Renal pelvis (tissue), 4 donors: ENCODE measurements around the gene SEMA3C. TPM values are rescaled to one million over a fixed set of nuclear protein-coding genes. Genes with fewer than 3 reads are reported as not detected.

Source experiments
- DNase-seq: peaks from one replicate; pipeline ENCODE4 v3.0.0-alpha.2; 2013
- polyA plus RNA-seq, 3 donors: library from polyadenylated mRNA; unstranded; fragments of 120-200 nt; gene quantifications; one replicate each; pipeline ENCODE4 v1.2.1, GENCODE V29; 2013; ENCODE audit not compliant: insufficient read length in 3 of 3

SEMA3C gene
- polyA plus RNA-seq, 3 donors = 24.9 to 27.8 (median 25.6) TPM

DNA sequence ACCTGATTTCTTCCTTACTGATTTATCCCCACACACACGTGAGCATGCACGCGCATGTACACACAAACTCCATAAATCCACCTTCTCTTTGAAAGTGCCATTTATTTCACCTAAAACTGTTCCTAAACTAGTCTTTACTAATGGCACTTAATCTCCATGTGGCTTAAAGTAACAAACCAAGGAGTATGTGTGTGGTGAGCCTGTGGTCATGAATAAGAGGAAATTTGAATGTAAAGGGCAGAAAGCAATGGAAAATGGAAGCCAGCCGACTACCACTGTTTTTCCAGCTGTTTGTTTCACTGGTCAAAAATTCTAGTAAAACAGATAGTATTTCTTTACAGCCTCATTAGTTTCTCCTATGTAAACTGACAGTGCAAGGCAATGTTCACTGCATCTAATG is 23.8 kb downstream of the SEMA3C start:
- DNase-seq = no peak

DNA sequence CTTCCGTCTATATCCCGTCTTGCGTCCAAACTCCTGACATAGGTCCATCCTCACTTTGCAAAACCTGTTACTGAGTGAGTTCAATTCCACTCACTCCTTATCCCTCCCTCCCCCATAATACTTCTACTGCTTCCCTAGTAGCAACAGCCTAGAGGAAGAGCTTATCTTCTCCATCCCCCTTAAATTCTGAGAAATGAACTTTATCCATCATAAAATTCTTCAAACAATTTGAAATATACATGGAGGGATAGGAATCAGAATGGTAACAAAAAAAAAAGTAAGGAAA is 27.6 kb downstream of the SEMA3C start:
- DNase-seq = no peak

DNA sequence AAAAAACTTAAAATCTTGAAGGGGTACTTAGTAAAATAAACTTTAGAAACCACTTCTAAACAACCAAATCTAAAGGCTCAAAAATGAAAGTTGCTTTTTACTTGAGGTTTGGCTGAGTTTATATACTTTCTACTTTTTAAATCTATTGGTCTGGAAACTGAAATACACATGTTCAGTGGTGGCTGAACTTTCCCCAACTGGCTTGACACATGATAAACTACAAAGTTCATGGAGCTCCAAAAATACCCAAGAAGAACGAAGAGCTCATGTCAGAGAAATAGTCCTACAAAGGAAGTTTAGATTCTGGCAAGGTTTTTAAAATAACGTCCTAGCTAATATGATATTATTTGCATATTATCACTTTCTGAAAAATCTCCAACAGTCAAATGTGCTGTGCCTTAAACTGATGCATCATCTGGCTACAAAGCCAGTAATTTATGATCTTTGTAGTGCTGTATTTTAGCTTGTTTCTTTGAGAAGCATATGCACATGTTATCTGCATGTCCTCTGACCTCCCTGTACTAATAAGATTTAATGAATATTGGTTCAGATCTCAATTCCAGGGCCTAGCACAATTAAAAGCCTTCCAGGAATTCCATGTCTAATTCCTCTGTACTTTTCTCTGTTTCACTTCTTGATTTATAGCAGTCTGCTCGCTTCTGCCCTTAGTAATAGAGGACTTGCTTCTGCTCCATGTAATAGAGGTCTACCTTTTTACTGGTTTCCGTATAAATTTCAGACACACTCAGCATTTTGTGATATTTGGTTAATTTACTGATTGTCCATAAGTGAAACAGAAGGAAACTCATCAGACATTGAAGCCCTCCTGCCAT is 28.2 kb downstream of the SEMA3C start:
- DNase-seq = no peak

DNA sequence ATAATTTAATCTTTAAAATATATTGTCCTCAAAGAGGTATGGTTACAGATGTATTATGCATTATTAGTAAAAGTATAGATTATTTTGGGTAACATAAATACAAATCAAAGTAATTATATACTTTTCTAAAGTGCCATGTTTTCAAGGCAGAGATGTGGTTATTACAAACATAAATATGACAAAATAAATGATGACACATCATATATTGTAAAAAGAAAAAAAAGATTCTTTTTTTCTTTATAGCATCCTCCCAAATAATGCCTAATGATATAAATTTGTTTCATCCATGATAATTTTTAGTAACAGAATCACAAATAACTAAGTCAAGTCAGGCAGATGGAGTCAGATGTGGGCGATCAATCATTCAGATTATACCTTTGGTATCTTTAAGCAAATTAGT is 29.3 kb downstream of the SEMA3C start:
- no peak for DNase-seq

DNA sequence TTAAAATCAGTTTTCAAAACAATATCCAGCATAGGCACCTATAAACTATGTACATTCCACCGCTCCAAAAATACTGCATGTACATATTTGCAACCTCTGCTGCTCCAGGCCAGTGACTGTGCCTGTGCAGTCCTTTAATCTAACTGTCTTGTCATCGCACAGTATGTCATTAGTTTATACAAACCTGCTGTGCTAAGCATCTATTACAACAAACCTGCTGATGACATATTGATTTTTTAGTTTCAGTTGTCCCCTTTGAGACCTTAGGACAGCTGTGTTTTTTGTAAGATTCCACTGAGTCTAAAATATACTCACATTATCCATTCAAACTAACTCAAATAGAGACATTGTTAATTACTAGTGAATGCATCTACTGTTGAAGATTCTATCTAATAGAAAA is 33.1 kb downstream of the SEMA3C start:
- DNase-seq = no peak

DNA sequence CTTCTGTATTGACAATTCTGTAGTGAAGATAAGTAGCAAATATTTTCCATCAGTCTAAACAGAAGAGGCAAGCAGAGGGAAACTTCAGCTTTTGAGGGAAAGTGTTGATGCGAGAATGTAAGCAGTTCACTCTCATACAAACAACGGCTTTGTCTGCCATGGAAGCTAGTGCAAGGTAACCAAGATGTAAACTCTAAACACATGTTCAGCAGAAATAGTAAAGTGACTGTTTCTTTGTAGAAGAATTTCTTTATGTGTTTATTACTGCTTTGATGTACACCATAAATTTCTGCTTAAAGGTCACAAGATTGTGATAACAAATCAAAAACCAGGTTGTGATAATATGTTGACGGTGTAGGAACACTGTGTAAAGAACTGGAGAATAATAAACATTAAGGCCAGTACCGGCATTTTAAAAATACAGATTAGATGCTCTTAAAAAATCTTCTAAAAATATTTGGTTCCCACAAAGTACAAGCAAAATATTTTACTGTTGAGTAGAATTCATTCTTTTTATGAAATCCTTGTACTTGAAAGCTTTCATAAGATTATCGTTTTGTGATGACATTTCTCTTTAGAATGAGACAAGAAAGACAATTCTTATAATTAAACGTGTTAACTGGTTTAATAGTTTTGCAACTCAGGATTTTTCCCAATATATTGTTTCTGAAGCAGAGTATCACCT is 34.2 kb downstream of the SEMA3C start:
- no peak for DNase-seq

DNA sequence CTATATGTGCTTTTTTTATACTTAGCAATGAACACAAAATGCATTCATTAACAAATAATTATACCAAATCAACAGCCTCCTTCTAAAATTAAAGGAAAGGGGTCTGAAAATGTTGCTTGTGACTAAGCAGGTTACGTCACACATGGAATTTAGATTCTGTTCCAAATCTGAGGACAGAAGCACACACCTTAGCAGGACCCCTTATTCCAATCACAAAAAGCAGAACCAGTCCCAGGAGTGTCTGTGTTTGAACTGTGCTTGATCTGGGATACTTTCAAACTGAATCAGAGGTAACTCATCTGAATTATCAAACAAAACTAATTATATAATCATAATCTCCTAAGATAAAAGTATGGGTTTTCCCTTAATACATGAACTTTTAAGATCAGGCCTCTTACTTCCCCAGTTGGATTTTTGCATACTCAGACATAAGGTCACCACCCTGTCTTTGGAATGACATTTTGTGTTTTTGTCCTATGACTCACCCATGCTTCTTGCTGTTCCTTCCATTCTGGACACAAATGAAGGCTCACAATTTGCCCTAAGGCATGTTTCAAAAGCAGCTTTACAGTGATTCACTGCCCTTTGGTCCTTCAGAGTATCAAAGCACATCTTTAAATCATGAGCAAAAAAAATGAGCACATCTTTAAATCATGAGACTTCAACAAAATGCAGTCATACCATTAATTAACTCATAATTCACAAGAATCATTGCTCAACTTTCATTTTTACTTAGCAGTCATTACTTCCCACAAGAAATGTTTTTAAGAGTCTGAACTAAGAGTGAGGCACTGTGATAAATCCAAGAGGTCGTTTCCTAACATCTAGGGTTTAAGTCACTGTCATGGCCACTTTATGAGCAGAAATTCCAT is 35.5 kb downstream of the SEMA3C start:
- DNase-seq = no peak

DNA sequence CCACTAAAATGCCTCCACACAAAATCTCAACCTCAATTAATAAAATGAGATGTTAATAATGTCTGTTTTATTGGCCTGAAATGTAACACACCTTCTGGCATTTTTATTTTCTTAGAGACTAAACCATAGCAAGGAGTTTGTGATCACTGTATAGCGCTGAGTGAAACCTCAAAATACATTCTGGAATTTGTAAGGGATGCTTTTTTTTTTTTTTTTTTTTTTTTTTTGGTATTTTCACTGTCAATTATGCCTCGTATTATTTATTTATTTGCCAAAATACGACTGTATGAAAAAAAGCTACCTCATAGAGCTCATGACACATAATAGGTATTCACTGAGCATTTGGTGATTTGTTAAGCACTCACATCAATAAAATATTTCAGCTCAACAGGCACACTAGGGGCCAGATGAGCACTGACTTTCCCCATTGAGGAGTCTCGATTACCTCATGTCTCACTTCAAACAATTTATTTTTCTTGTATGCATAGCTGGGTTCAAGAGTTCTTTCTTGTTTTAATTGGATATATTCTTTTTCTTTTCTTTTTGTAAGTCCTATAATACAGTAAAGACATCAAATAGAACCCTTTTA is 36.5 kb downstream of the SEMA3C start:
- DNase-seq = no peak

DNA sequence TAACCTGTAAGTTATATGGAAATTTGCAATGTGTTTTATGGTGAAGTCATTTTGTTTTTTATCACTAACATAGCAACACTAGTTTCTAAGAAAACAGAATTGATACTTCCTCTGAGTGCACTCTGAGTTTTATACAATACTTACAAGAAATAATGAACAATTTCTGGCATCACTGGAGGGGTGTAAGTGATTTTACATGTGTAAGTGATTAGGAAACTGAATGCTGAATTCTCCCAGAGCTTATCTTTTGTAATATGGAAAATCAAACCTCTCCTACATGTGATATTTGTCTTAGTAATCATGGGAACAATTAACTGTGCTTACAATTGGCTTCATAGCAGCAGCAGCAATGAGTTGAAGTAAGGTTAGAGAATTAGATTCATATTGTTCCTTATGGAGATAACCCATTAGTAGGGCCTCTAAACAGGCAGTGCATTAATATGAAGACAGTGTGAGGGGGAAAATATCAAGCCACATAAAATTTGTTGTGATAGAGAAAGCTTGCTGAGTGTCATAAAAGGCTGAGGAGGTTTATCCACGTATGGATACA is 37.4 kb downstream of the SEMA3C start:
- DNase-seq = no peak

DNA sequence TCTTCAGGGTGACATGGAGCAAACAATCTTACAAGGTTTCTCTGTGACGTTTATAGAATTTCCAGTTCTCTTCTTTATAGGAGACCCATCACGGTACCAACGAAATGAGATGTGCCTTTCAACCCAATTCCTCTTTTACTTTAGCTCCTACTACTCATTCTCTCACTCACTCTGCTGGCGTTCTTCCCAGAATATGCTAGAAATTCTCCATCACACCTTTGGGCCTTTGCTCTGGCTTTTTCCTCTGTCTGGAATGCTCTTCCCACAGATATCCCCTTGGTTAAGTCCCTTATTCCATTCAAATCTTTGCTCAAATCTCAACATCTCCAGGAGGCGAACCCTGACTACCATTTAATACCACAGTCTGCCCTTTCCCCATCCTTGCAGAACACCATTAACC is 39.0 kb downstream of the SEMA3C start:
- DNase-seq = no peak

DNA sequence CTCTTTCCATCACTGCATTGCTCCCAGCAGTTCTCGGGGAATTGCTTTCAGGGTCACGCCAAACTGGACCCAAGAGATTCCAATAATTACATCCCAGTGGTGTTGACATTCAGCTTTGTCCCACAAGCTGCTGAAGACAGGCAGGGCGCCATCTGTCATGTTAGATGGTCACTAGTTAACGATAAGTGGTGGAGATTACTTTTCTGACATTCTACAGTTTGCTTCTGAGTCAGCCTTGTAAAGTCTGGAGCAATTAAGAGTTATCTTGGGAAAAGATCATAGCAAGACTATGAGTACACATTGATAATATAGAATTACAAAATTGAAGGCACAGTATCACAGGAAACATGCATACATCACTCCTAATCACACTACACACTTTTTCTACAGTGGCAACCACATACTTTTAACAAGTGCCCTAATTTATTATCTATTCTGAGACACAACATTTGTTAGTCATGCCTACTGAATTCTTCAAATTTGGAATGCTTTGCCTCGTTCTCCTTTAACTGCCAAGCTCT is 41.9 kb downstream of the SEMA3C start:
- DNase-seq = no peak

DNA sequence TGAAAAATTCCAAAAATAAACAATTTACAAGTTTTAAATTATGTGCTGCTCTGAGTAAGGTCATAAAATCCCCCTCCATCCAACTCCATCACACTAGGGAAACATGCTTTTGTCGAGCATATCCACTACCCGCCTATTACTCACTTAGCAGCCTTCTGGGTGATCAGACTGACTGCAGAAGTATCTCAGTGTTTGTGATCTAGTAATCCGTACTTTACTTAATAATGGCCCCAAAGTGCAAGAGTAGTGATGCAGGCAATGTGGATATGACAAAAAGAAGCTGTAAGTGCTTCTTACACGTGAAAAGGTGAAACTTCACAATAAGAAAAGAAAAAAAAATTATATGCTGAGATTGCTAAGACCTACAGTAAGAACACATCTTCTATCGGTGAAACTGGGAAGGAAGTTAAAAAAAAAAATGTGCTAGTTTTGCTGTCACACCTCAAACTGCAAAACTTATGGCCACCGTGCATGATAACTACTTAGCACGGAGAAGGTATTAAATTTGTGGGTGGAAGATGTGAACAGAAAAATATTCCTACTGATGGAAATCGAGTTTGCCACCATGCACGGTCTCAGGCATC is 43.2 kb downstream of the SEMA3C start:
- no peak for DNase-seq

DNA sequence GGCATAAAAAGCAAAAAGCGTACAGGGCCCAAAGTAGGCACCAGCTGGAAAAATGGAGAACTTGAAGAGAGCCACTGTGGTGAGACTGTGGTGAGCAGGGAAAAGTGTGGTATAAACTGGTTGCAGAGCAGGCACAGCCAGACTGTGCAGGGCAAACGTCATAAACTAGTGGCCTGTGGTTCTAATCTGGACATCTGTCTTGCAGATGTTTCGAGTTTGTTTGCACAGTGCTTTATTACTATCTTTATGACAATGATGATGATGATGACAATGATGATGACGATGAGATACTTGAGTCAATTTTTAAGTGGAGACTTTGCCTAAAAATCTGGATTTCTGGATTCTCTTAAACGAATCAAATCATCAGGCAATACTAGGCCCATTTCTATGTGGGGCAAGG is 45.7 kb downstream of the SEMA3C start:
- no peak for DNase-seq

DNA sequence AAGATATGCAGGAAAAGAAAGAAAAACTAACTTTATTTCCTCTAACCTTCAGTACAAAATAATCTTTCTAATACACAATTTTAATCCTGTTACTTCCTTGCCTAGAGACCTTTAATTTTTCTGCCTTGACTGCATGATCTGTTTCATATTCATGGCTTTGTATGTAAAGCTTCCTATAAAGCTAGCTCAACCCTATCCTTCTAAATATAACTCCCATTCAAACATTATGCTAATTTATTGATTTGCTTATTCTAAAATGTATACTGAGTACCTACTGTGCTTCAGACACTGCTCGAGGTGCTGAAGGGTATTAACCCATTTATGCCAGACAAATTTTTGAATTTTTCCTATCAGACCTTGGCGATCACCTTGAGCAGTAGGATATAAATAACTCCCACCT is 47.6 kb downstream of the SEMA3C start:
- DNase-seq = no peak

DNA sequence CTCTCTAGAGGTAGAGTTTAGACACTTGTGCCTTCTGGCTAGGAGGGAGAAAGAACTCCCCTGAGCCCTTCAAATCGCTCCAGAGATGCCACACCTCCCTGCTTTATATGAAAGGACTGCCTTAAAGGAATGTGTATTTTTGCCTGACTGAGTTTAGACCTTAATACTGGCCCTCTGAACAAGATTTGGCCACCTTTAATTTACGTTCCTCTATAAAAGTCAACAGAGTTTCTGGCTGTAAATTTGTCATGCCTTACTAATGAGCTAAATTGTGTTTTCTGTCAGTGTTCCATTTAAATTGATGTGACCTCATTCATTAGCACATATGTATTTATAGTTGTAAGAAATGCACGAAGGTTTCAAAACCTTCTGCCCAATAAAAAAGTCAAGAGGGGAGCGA is 48.0 kb downstream of the SEMA3C start:
- DNase-seq = no peak

DNA sequence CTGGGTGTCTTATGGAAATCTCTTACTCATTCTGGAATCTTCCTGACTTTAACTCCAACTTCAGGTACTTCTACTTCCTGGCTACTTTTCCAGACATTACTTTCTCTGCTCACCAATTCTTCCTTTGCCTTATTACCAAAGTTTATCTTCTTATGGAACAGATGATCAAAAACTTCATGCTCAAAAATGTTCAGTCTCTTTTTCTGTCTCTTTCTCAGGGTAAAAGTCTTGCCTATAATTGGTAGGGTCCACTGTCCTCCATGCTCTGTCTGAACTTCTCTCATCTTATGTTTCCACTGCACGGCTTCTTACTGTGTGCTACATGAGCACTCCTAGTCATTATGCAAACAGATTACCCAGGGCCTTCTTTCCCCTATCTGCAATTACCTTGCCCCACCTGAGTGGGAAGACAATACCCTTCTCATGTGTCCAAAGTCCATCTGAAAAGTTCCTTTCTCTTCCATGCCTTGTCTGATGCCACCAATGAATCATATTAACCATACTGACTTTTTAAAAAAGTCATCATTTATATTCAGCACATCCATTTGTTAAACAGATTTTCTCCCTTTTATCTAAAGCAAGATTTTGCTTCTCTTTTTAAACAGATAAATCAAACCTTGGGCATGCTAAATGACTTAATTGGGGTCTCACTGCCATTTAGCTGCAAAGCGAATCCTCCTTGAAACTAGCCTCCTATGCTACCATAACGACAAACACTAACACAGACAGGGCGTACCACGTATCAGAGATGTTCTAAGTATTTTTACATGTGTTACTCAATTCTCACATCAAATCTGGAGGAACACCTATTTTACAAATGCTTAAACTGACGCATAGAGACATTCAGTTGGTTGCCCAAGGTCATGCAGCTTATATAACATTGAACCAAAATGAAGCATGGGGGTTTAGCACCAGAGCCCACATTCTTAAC is 48.8 kb downstream of the SEMA3C start:
- DNase-seq = no peak

DNA sequence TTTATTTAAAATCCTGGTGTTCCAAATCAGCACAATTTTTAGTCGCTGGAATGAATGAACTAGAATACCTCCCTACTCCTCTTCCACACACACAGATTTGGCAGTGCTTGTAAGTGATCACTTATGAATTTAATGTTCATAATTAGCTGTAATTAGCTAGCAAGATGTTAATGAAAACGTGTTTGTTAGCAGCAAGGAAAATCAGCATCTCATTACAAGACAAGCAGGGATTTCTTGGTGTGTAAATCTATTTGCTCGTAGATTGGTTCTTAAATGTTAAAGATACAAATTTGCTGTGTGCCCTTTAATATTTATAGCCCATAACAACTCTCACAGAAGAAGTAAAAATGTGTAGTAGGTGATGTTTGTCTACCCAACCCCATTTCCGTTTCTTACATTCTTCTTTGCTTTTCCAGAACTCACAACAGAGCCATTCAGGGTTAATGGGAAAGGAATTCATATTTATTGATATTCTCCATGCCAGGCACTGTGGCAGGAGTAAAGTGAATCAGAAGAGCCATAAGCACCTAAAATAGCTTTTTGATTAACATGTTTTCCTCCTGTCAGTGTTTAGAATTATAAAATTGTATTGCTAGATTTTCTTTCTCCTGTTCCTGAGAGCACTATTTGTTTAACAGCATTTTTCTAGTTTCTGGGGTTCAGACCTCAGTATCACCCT is 49.6 kb downstream of the SEMA3C start:
- DNase-seq = no peak

DNA sequence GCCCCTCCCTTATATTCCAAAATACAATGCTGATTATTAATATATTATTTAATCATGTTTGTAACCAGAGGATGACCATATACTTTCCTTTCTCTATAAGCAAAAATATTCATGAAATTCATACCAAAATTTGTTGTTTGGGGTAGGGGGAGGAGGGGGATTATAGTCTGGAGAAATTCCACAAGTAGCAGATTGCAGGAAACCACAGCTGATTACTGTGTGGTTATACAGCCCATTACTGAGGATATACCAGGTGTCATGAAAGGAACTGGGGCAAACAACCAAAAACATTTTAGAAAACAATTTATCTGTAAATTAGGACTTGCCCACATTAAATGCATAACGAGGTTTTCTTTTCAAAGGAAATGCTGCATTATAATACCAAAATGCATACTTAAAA is 50.3 kb downstream of the SEMA3C start:
- no peak for DNase-seq

DNA sequence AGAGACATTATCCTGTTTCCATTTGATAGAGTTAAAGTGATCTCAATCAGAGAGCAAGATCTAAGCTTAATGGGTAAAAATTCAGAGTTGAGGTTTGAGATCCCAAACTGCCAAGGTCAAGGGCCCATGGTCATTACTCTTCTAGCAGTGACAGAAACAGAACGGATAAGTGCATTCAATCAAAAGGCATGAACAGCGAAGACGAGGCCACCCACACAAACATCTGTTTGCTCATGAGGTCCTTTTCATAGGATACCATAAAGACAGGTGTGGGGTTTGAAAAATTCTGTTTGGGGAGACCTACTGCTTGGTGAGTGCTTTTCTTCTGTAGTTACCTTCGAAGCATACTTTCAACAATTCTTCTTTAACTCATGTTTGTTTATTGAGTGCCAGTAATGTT is 58.3 kb downstream of the SEMA3C start:
- no peak for DNase-seq
